HG03039 (cell line): ENCODE results near the gene NAGLU.
A peak's percentile ranks its signal among the peaks of the same experiment; 100 is the strongest.

Experiments used
- ATAC-seq: cut with Tn5 transposase; IDR thresholded peaks from one replicate; pipeline ENCODE4 v1.9.1; 2021; ENCODE audit warnings: mild to moderate bottlenecking, moderate library complexity; ENCODE audit not compliant: unreplicated experiment

The NAGLU gene

DNA sequence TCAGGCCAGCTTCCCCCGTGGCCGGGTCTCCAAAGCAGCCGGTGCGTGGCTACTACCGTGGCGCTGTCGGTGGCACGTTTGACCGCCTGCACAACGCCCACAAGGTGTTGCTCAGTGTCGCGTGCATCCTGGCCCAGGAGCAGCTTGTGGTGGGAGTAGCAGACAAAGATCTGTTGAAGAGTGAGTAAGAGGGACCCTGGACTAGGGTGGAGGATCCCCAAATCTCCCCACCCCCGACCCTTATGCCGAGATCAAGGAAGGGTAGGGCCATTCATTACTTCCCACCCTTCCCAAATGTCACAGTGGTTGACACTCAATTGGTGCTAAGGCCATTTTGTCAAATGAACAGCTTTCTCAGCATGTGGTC, 27.1 kb downstream of the NAGLU start:
- no peak for ATAC-seq

DNA sequence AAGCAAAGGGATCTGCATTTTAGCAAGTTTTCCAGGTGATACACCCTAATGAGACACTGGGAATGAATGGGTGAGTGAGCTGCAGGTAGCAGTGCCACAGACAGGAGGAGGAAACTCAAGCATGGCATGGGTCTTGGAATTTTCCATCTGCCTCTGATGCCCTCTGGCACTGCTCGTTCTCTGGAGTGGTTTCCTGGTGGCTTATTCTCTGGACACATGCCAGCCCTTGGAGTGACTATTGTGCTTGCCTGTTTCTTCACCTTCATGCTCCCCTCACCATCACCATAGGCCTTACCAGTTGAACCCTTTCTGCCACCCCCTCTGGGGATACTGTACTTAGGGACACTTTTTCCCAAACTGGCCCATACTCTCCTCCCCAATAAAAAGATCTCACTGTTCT, 27.5 kb downstream of the NAGLU start:
- no peak for ATAC-seq

- ATAC-seq = no peak
Measured at GRCh38 chr17:42563950-42564349, 27.9 kb downstream of the NAGLU start.

GRCh38 chr17:42564815-42565522, 28.9 kb downstream of the NAGLU start:
- ATAC-seq = no peak

GRCh38 chr17:42565523-42566214, 29.6 kb downstream of the NAGLU start:
- no peak for ATAC-seq

DNA sequence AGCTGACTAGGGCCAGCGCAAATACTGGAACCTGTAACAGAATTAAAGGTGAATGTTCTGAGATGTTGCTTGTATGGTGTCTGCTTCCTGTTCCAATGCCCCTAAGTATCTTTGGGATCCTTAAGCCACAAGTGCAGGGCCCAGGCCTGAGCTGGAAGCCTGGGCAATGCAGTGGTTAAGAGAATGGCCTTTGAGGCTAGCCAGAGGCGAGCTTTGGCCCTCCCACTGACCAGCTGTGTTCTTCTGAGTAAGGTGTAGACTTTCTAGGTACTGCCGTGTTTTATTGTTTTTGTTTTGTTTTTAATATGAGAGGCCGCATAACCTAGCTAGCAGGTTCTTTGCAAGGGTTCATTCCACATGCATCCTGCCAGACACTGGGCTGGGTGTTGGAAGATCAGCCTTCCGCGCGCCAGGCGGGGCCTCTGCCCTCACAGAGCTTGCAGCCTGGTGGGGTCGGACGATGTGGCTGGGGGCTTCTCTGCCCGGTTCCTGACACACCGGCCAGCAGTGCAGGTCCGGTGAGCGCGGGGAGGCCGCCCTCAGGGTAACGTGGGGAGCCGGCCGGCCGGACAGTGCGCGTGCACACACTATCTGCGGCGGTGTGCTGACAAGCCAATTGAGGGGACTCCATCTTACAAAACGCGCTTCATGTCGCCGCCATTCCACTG, 30.3 kb downstream of the NAGLU start:
- ATAC-seq = no peak

DNA sequence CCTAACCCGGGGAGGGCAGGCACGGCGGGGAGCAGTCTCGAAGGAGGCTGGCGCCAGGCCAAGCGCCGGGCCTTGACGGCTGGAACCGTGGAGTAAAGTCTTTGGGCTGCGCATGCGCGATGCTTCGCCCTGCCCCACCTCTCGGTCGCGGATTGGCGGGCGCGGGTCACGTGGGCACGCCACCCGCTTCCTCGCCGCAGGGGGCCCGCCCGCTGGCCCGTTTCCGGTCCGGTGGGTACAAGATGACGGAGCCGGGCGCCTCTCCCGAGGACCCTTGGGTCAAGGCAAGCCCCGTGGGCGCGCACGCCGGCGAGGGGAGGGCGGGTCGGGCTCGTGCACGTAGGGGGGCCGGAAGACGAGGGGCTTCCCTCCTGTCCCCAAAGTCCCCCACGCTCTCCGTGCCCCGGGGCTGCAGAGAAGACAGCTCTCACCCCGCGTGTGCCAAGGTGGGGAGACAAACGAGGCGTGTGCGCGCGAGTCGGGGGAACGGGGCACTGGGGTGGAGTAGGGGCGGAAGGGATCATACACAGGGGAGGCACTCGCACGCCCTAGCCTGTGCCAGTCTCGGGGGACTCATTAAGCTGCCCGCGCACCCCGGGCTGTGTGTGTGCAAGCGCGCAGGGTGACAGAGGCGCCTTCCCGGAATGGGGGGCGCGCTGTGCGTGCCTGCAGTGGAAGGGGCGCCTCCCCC, 31.0 kb downstream of the NAGLU start, which contains the start of gene MLX:
MLX (plus strand) TSS at position 218 of the 691 bp plus-strand sequence; CDS start at position 243, 25 bp downstream.
- peak; percentile 43 for ATAC-seq

GRCh38 chr17:42568341-42569111, 32.5 kb downstream of the NAGLU start:
- ATAC-seq = no peak

DNA sequence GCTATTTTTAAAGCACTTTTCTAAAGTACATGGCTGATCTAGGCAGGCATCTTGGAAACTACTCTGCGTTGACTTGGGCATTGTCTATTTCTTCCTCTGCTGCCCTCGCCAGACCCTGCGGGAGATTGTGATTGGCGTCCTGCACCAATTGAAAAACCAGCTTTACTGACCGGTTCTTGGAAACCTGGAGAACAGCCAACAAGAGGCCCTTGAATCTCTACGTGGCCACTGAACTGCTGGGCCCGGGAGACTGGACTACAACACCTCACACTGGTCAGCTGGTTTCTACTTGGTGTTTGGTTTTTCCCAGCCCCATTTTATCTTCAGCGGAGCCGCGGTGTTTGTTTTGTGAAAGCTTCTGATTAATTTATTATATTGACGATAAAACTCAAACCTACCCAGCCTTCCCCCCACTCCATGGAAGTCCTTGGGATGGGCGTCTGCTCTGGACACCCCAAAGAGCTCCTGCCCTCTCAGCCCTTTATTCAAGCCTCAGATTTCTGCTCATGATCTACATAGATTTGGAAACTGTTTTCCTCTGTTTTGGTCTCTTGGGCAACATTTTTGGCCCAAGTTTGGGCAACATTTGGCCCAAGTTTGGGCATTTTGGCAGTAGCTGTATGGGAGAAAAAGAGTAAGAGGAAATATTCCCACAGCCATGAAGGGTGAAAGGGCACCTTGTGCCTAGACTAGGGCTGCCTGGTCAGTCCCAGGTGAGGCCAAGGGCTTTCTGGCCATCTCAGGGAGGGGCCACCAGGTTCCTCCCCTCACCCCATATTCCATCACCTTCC, 35.6 kb downstream of the NAGLU start:
- no peak for ATAC-seq

- ATAC-seq = no peak
Measured at GRCh38 chr17:42573095-42573494, 37.1 kb downstream of the NAGLU start.

DNA sequence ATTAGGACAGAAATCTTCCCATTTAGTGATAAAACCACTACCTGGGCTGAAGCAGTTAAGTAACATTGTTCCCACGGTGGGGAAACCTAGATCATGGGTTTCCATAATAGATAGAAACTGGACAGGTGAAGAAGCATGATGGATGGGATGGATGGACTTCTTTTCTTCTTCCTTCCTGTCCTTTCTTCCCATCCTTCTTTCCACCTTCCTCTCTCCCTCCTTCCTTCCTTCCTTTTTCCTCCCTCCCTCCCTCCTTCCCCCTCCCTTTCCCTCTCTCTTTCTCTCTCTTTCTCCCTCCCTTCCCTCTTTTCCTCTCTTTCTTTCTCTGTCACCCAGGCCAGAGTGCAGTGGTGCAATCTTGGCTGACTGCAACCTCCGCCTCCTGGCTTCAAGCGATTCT, 38.4 kb downstream of the NAGLU start:
- ATAC-seq = no peak

- ATAC-seq = no peak
Measured at GRCh38 chr17:42577140-42577531, 41.1 kb downstream of the NAGLU start.

- peak; percentile 51 for ATAC-seq
Measured at GRCh38 chr17:42577532-42578281, 41.7 kb downstream of the NAGLU start, which contains the start of gene PSMC3IP. TSS of gene PSMC3IP (minus strand) at chr17:42577729. CDS start at chr17:42577686, 43 bp downstream.

GRCh38 chr17:42578282-42578869, 42.3 kb downstream of the NAGLU start:
- ATAC-seq = no peak

DNA sequence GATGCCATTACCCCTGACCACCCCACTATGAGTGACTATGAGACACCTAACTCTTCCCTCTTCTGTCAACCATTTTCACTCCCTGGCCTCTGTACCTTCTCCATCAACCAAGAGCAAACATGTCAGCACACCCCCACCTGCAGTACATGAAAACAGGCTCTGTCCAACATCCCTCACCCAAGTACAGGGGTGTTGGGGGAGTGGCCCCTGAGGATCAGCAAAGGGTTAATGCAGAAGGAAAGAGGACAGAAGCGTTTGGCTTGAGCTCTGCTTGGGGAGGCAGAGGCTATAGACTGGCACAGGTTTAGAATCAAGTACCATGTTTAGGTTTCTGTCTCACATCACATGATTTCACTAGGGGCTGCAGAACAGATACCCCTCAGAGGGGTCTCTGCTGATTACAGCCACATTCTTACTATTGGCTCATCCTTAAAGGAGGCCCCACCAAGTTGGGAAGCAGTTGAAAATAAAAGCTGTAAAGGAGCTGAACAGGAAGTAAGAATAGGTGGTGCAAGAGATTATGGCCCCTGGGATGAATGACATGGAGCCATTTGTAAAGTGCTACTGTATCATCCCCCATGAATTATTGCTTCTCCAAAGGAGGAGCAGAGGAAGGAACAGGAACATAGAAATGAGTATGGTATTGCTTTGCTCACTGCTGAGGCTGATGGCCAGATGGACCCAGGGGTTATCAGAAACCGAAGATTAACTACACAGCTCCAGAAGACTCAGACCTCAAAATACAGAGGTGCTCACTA, 43.9 kb downstream of the NAGLU start:
- no peak for ATAC-seq

GRCh38 chr17:42581744-42582270, 45.8 kb downstream of the NAGLU start:
- no peak for ATAC-seq

GRCh38 chr17:42584880-42585279, 48.8 kb downstream of the NAGLU start:
- no peak for ATAC-seq

DNA sequence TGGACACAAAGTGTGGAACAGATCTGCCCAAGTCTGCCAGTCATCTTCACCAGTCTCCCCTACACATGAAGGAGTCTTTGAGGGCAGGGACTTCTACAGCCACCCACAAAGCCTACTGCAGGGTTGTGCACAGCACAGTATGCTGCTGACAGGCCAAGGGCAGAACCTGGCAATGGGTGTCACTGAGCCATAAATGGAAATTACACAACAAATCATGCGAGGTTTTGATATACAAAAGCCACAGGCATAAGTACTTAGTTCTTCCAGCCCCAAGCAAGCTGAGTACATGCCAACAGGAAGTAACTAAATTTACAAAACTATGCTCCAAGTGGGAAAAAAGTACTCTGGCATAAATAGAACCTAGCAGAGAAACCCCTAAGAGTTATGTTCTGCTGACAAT, 49.3 kb downstream of the NAGLU start:
- no peak for ATAC-seq
